ENCODE results near the gene BUD23. TPM values are rescaled to one million over a fixed set of nuclear protein-coding genes. Genes with fewer than 3 reads are reported as not detected.

The BUD23 gene
- total RNA-seq, 6 experiments from 2014 or later: 70.1 to 91.4 (median 83.4) TPM

DNA sequence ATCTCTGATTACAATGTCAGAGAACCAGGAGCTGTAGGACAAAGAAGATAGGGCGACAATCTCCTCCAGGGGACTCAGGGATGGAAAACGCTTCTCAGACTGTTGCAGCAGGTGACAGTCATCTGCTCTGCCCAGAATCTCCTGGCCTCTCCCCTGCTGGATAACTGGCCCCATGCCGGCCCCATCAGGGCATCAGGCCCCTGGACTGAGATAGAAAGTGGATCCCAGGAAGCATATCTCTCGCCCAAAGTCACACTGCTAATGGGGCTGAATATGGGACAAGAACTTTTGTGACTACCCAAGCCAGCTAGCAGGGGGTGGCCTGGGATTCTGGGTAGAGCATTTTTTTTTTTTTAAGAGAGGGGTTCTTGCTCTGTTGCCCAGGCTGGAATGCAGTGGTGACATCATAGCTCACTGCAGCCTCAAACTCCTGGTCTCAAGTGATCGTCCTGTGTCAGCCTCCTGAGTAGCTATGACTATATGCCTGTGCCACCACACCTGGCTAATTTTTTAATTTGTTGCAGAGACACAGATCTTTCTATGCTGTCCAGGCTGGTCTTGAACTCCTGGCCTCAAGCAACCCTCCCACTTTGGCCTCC is 38.6 kb upstream of the BUD23 start:
- Mint-ChIP-seq H3K9me3 (no peaks in the 10 kb centered on the region), H3K4me3 (no peak overlapping the region), H3K27ac (no peak overlapping the region), H3K4me1 (ENCODE audit: low read depth) (no peaks in the 10 kb centered on the region), H3K27me3 (ENCODE audit: insufficient read depth) (peaks cover 51% of the 10 kb centered on the region), H3K36me3 (ENCODE audit: low read depth) (no peaks in the 10 kb centered on the region)
- no peak for DNase-seq
- TF ChIP-seq, protein P1, sequence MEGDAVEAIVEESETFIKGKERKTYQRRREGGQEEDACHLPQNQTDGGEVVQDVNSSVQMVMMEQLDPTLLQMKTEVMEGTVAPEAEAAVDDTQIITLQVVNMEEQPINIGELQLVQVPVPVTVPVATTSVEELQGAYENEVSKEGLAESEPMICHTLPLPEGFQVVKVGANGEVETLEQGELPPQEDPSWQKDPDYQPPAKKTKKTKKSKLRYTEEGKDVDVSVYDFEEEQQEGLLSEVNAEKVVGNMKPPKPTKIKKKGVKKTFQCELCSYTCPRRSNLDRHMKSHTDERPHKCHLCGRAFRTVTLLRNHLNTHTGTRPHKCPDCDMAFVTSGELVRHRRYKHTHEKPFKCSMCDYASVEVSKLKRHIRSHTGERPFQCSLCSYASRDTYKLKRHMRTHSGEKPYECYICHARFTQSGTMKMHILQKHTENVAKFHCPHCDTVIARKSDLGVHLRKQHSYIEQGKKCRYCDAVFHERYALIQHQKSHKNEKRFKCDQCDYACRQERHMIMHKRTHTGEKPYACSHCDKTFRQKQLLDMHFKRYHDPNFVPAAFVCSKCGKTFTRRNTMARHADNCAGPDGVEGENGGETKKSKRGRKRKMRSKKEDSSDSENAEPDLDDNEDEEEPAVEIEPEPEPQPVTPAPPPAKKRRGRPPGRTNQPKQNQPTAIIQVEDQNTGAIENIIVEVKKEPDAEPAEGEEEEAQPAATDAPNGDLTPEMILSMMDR (IDR thresholded peaks at IDR 0.05): no peak

GRCh38 chr7:73645643-73646174 is 37.7 kb upstream of the BUD23 start:
- Mint-ChIP-seq H3K9me3 (no peaks in the 10 kb centered on the region), H3K27me3 (ENCODE audit: insufficient read depth) (peaks cover 52% of the 10 kb centered on the region), H3K36me3 (ENCODE audit: low read depth) (no peaks in the 10 kb centered on the region), H3K4me1 (ENCODE audit: low read depth) (no peaks in the 10 kb centered on the region), H3K4me3 (no peak overlapping the region), H3K27ac (no peak overlapping the region)
- TF ChIP-seq, protein P1 (IDR thresholded peaks at IDR 0.05): no peak
- no peak for DNase-seq

DNA sequence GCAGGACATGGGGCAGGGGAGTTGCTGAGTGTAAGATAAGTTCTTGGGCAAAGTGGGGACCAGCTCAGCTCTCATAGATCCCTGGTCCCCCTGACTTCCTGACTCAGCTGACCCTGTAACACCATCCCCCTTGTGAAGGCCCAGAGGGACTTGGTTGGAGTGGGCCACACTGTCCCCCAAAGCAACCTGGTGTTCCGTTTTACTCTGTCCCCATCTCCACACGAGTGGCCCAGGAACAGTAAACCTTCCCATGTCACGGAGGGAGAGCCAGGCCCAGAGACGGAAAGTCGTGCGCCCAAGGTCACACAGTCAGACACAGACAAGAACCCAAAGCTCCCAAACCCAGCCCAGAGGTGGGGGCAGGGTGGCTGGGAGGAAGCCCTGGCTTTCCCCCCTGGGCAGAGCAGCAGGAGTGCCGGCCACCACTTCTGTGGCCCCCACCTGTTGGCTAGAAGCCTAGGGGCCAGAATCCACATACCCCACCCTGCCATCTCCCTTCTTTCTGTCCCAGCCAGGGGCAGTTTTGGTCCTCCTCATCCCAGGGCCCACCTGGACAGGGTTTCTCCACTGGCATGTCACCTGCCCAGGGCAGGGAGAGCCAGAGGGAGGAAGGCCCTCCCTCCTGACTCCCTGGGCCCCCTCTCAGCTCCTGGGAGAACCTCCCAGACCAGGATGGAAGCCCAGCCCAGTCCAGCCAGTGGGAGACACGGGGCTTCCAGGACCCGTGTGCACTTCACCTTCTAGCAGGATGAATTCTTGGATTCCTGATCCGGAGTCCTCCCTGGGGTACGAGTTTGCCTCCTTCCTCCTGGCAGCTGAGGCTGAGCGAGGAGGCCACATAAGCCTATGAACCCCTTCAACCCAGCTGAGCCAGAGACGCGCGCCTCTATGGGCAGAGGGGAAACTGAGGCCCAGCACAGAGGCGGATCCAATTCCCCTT is 36.3 kb upstream of the BUD23 start:
- H3K9me3 Mint-ChIP-seq: no peaks in the 10 kb centered on the region
- TF ChIP-seq, protein P1 (IDR thresholded peaks at IDR 0.05): no peak

DNA sequence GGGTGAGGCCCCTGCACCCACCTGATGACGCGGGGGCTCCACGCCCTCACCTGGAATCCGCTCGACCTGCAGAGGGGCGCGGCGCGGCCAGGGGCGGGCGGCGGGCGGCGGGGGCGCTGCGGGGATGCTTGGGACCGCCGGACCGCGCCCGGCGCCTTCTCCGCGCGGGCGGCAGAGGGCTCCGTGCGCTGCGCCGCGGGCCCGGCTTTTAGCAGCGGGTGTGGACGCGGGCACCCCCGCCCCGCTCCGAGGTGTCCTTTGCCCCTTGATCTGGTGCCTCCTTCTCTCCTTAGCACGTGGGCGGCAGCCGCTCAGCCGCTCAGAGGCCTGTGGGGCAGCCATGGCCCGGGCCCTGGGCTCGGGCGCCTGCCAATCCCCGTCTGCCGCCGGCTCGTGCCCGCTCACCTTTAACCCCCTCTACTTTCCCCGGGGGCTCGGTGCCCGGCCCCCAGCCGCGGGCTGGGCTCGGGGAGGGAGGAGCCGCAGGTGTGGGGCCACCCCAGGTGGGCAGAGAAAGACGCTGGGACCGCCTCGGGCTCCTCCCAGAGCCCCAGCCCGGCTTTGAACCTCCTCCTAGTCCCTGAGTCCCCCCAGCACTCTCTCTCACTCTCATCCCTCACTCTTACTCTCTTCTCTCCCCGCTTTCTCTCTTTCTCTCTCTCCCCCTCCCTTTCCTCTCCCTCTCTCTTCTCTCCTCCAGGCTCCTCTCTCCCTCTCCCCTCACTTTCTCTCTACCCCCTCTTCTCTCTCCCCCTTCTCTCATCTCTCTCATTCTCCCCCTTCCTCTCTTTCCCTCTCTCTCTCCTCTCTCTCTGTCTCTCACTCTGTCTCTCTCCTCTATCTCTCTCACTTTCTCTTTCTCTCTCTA is 35.4 kb upstream of the BUD23 start:
- no peaks in the 10 kb centered on the region for H3K36me3 Mint-ChIP-seq (ENCODE audit: low read depth)
- no peak overlapping the region for H3K27ac Mint-ChIP-seq
- peaks cover 49% of the 10 kb centered on the region for H3K27me3 Mint-ChIP-seq (ENCODE audit: insufficient read depth)
- H3K9me3 Mint-ChIP-seq: no peaks in the 10 kb centered on the region
- no peak overlapping the region for H3K4me3 Mint-ChIP-seq
- DNase-seq: no peak
- TF ChIP-seq, protein P1 (IDR thresholded peaks at IDR 0.05): no peak
- H3K4me1 Mint-ChIP-seq (ENCODE audit: low read depth): no peaks in the 10 kb centered on the region

More for the DNA sequence above, 36.3 kb upstream of the BUD23 start:
- H3K36me3 Mint-ChIP-seq (ENCODE audit: low read depth): no peaks in the 10 kb centered on the region
- H3K4me1 Mint-ChIP-seq (ENCODE audit: low read depth): no peaks in the 10 kb centered on the region
- no peak overlapping the region for H3K4me3 Mint-ChIP-seq
- H3K27ac Mint-ChIP-seq: no peak overlapping the region
- H3K27me3 Mint-ChIP-seq (ENCODE audit: insufficient read depth): peaks cover 50% of the 10 kb centered on the region
- DNase-seq: no peak
